Uterus (tissue), 4 donors: ENCODE results near the gene ASTN2. TPM values are rescaled to one million over a fixed set of nuclear protein-coding genes. Genes with fewer than 3 reads are reported as not detected.

Source experiments
- DNase-seq, 2 donors: peaks; one replicate each; pipeline ENCODE4 v3.0.0-alpha.2; 2019 to 2020
- H3K27ac ChIP-seq, 2 donors: fragments of 200-600 bp; sonication (generic); 1 replicate in 1 of 2; 2 replicates in 1 of 2; pipeline ENCODE4 v1.5.1; 2016 to 2018
- H3K27me3 ChIP-seq, 2 donors: fragments of 200-600 bp; sonication (generic); one replicate each; pipeline ENCODE4 v1.5.1; 2018 to 2019; ENCODE audit warnings: control low read depth in 1 of 2
- H3K36me3 ChIP-seq, 2 donors: fragments of 200-600 bp; sonication (generic); one replicate each; pipeline ENCODE4 v1.5.1; 2019; ENCODE audit warnings: control low read depth in 1 of 2
- H3K4me1 ChIP-seq, 2 donors: fragments of 200-600 bp; sonication (generic); one replicate each; pipeline ENCODE4 v1.5.1; 2018 to 2019; ENCODE audit warnings: control low read depth in 1 of 2
- H3K4me3 ChIP-seq, 2 donors: fragments of 200-600 bp; sonication (generic); 1 replicate in 1 of 2; 2 replicates in 1 of 2; pipeline ENCODE4 v1.5.1; 2018 to 2019; ENCODE audit warnings: mild to moderate bottlenecking in 1 of 2
- H3K9me3 ChIP-seq, 2 donors: fragments of 200-600 bp; sonication (generic); one replicate each; pipeline ENCODE4 v1.5.1; 2019; ENCODE audit warnings: control low read depth in 1 of 2
- POLR2A ChIP-seq, 2 donors: fragments of 450-650 bp; IDR thresholded peaks; one replicate each; pipeline ENCODE4 v1.6.1; 2016; ENCODE audit warnings: antibody characterized with exemption in 2 of 2, mild to moderate bottlenecking in 1 of 2, moderate library complexity in 1 of 2
- intact Hi-C: fragments of 100-400 bp; cut with DNase I; formaldehyde crosslinking; loops from one replicate; pipeline ENCODE4 v1.15.1; 2023; ENCODE audit warnings: low total_unique reads
- total RNA-seq, 4 donors: library from RNA; depleted of rRNA in 3 of 4; stranded (reverse); fragments of >200 nt in 3 of 4; gene quantifications; one replicate each; pipeline versions ENCODE4 v1.1.0 to v1.2.4, GENCODE V29; 2014 to 2023
- TF ChIP-seq, protein P1 (sequence below), 4 experiments: fragments of 200-600 bp in 2 of 4; fragments of 450-650 bp in 2 of 4; sonication (generic) in 2 of 4; IDR thresholded peaks; one replicate each; pipeline ENCODE4 v1.5.1; 2016 to 2019; ENCODE audit warnings: antibody characterized with exemption in 4 of 4, mild to moderate bottlenecking in 2 of 4, moderate library complexity in 1 of 4
- donor health status: DM: yes; HTN: yes; CAD: no.

Gene ASTN2
- total RNA-seq, 4 donors from 2014 or later, result 1.8 to 8.6 (median 6.7) TPM

DNA sequence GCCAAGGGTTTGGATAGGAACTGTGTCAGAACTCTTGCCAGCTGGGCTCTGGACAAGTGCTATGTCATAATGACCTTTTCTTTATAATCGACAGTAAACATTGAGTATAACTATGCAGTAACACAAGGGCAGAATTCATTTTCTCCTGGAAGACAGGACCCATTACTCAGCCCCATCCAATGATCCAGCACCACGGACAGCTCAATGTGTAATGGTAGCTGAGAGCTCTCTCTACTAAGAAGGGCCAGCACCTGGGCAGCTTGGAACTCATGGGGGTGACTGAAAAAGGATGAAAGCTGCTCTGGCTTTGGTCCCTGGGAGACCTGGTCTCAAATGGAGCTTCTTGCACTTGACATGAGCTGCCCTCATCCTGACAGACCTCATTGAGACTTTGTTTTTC is 380.0 kb downstream of the ASTN2 start:
- no peak for DNase-seq
- Histone ChIP-seq H3K36me3 (no peaks in the 10 kb centered on the region), H3K27ac (no peak overlapping the region), H3K9me3 (no peaks in the 10 kb centered on the region), H3K27me3 (no peaks in the 10 kb centered on the region), H3K4me3 (no peak overlapping the region), H3K4me1 (no peaks in the 10 kb centered on the region)
- no peak for TF ChIP-seq POLR2A (IDR thresholded peaks at IDR 0.05)
- TF ChIP-seq, protein P1, sequence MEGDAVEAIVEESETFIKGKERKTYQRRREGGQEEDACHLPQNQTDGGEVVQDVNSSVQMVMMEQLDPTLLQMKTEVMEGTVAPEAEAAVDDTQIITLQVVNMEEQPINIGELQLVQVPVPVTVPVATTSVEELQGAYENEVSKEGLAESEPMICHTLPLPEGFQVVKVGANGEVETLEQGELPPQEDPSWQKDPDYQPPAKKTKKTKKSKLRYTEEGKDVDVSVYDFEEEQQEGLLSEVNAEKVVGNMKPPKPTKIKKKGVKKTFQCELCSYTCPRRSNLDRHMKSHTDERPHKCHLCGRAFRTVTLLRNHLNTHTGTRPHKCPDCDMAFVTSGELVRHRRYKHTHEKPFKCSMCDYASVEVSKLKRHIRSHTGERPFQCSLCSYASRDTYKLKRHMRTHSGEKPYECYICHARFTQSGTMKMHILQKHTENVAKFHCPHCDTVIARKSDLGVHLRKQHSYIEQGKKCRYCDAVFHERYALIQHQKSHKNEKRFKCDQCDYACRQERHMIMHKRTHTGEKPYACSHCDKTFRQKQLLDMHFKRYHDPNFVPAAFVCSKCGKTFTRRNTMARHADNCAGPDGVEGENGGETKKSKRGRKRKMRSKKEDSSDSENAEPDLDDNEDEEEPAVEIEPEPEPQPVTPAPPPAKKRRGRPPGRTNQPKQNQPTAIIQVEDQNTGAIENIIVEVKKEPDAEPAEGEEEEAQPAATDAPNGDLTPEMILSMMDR (IDR thresholded peaks at IDR 0.05), result no peak
- intact Hi-C loops, result no loop called here

DNA sequence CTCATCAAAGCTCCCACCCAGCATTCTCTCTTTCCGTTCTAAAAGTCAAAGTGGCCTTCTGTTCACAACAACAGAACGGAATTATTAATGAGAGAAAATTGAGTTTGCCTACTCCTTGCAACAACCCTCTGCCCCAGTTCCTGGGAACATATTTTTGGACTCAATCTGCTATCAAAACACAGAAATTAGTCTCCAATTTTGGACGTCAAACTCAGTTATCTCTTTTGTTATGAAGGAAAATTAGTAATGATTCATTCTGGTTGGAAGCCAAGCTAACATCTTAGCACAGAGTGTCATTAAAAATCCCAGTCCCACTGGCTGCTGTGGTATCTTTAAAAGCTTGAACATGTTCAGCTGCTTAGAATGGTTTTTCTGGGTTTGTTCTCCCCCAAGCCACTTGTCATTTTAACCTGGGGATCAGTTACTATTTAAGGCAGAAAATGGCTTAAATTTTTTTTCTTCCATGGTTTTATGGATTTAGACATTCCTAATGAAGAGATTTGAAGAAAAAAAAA is 384.5 kb downstream of the ASTN2 start:
- no peak for TF ChIP-seq POLR2A (IDR thresholded peaks at IDR 0.05)
- TF ChIP-seq, protein P1 (IDR thresholded peaks at IDR 0.05), result no peak
- no peaks in the 10 kb centered on the region for H3K36me3 ChIP-seq
- no peaks in the 10 kb centered on the region for H3K9me3 ChIP-seq
- H3K4me3 ChIP-seq, result no peak overlapping the region
- H3K4me1 ChIP-seq, result no peaks in the 10 kb centered on the region
- H3K27ac ChIP-seq, result no peak overlapping the region
- no peaks in the 10 kb centered on the region for H3K27me3 ChIP-seq
- intact Hi-C loops, result no loop called here
- DNase-seq, result no peak

DNA sequence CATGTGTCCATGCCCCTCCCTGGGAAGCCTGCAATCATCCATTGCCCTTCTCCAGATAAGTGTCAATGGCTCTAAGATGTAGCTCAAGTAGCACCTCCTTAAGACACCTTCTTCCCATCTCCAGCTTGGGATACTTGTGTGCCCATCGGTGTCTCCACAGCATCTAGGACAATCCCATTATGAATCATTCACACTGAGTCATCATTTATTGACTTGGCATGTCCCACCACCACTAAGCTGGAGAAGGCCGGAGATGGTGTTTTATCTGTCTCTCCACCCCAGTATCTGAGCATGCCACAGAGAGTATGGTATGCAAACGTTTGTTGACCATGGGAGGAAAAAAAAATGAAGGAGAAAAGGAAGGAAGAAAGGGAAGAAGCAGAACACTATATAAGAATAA is 385.5 kb downstream of the ASTN2 start:
- Histone ChIP-seq H3K27me3 (no peaks in the 10 kb centered on the region), H3K4me1 (no peaks in the 10 kb centered on the region), H3K4me3 (no peak overlapping the region), H3K36me3 (no peaks in the 10 kb centered on the region), H3K27ac (no peak overlapping the region), H3K9me3 (no peaks in the 10 kb centered on the region)
- TF ChIP-seq POLR2A (IDR thresholded peaks at IDR 0.05), result no peak
- TF ChIP-seq, protein P1 (IDR thresholded peaks at IDR 0.05), result no peak
- DNase-seq, result no peak
- intact Hi-C loops, result no loop called here

DNA sequence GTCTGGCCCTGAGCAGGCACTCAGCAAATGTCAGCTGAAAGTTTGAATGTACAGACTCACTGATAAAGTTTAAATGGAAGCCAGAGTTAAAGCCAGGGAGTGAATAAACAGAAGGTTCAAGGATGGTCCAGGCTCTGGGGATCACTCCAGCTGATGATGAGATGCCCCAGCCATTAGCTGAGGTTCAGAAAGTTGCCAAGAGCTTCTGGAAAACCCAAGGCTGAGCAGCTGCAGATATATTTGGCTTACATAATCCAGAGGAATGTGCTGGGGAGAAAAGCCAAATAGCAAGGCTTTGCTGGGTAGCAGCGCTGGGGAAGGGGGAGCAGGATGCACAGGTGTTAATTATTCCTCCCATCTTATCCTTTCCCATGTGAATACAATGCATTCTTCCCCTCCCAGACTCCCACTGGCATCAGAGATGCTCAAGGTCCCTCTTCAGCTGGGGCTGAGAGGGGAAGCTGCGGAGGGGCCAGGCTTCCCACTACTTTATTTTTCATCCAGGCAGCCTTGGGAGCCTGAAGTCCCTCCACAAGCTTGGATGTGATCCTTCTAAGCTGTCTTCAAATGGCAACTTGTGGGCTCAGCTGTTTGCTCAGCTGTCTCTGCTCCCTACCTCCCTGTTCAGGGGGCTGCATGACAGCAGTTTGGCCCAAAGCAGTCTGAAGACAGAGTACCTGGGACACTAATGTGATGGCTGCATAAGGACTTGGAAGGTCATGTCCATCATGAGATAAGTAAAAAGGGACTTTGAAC is 386.6 kb downstream of the ASTN2 start:
- Histone ChIP-seq H3K27ac (no peak overlapping the region), H3K27me3 (no peaks in the 10 kb centered on the region), H3K4me3 (no peak overlapping the region), H3K36me3 (no peaks in the 10 kb centered on the region), H3K4me1 (no peaks in the 10 kb centered on the region), H3K9me3 (no peaks in the 10 kb centered on the region)
- intact Hi-C loops, result no loop called here
- TF ChIP-seq, protein P1 (IDR thresholded peaks at IDR 0.05), result no peak
- no peak for DNase-seq

DNA sequence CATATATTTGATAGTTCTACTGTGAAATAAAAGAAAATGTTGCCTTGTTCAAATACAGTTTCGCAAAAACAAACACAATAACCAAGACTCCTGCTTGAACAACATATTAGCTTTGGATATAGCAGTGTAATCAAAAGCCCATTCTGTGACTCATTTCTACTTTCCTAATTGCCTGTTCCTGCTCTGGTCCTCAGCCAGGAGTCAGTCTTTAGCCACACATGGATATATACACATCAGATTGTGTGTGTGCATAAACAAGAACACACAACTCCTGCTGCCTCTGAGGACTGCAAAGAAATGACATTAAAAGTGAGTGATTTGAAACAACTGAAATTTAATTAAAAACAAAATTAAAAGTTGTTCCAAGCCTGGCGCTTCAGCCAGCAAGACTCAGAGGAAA is 393.0 kb downstream of the ASTN2 start:
- no peaks in the 10 kb centered on the region for H3K27me3 ChIP-seq
- intact Hi-C loops, result no loop called here
- no peak for TF ChIP-seq POLR2A (IDR thresholded peaks at IDR 0.05)
- TF ChIP-seq, protein P1 (IDR thresholded peaks at IDR 0.05), result no peak
- no peak overlapping the region for H3K27ac ChIP-seq
- H3K4me1 ChIP-seq, result no peaks in the 10 kb centered on the region
- H3K4me3 ChIP-seq, result no peak overlapping the region
- H3K9me3 ChIP-seq, result no peaks in the 10 kb centered on the region
- no peaks in the 10 kb centered on the region for H3K36me3 ChIP-seq
- no peak for DNase-seq
